ENCODE data around the gene HOXA11. TPM values are rescaled to one million over a fixed set of nuclear protein-coding genes. Genes with fewer than 3 reads are reported as not detected.

The HOXA11 gene
- total and polyA plus RNA-seq, 2 of the 4 experiments (the other 2 are of a cell fraction): 0.05 TPM; not detected in 1

DNA sequence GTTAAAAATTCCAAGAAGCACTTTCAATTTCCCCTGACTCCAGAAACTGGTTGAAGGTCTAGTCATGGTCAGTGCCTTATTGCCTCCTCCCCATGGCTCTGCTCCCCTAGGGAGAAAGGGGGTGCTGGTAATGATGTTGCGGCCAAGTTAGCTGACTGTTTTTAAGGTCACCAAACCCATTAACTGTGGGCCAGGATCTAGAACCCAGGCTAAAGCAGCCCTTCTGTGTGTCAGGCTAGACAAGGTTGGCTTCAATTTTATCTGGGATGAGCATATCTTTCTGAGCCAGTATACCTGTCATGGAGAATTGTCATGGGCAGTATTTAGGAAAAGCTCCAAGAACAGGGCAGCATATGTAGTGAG, 26.0 kb upstream of the HOXA11 start:
- ChIA-PET POLR2A (ENCODE audit: unreplicated experiment) (no interaction called here), CTCF (interaction anchor here (0.7 to 1.2 kb wide), 6 partner anchors 31 to 707 kb away, joined by 3 read pairs; no protein-coding TSS in a partner anchor)
- dilution Hi-C loops (cut with HindIII; ENCODE audit: low sequenced_read_pairs, unreplicated experiment) (no loop called here), intact Hi-C loops (cut with micrococcal nuclease) (loop anchor here (5.0 kb wide), 3 partner anchors 451 to 811 kb away; partner anchors contain the start of gene HIBADH), in situ Hi-C loops (cut with MboI; ENCODE audit: low sequenced_read_pairs) (no loop called here)
- no peak overlapping the region for H3K14ac ChIP-seq (replicated peaks; ENCODE audit: low read depth, low read length)
- H2BK20ac ChIP-seq (ENCODE audit: low read depth, low read length): no peak overlapping the region
- H4K5ac ChIP-seq (ENCODE audit: low read depth, low read length): no peak overlapping the region
- no CpG with 5 or more reads among the region's 1 CpG for WGBS, 2 experiments (ENCODE audit: extremely low coverage in 2 of 2, insufficient read length in 1 of 2)
- TF ChIP-seq RAD21 (IDR thresholded peaks at IDR 0.05; ENCODE audit: low read length): no peak
- no peak for TF ChIP-seq RFX5 (IDR thresholded peaks at IDR 0.05; ENCODE audit: low read depth, low read length)
- no peak for TF ChIP-seq MAFK (IDR thresholded peaks at IDR 0.05; ENCODE audit: low read depth, low read length)
- TF ChIP-seq, protein P1, sequence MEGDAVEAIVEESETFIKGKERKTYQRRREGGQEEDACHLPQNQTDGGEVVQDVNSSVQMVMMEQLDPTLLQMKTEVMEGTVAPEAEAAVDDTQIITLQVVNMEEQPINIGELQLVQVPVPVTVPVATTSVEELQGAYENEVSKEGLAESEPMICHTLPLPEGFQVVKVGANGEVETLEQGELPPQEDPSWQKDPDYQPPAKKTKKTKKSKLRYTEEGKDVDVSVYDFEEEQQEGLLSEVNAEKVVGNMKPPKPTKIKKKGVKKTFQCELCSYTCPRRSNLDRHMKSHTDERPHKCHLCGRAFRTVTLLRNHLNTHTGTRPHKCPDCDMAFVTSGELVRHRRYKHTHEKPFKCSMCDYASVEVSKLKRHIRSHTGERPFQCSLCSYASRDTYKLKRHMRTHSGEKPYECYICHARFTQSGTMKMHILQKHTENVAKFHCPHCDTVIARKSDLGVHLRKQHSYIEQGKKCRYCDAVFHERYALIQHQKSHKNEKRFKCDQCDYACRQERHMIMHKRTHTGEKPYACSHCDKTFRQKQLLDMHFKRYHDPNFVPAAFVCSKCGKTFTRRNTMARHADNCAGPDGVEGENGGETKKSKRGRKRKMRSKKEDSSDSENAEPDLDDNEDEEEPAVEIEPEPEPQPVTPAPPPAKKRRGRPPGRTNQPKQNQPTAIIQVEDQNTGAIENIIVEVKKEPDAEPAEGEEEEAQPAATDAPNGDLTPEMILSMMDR (conservative IDR thresholded peaks at IDR 0.05; ENCODE audit: low read depth, low read length): no peak
- TF ChIP-seq NFE2L2 (IDR thresholded peaks at IDR 0.05; ENCODE audit: low read depth, low read length): no peak
- no peak overlapping the region for H4K91ac ChIP-seq (ENCODE audit: insufficient read depth, low read depth, low read length)
- BruUV-seq (replicated peaks): no TSS peak
- H2AFZ ChIP-seq (replicated peaks; ENCODE audit: low read length, poor library complexity): no peak overlapping the region
- no peak overlapping the region for H2BK120ac ChIP-seq (ENCODE audit: low read depth, low read length)
- H3K4me3 ChIP-seq (ENCODE audit: insufficient read depth, low read depth, low read length): no peak overlapping the region
- no peaks in the 10 kb centered on the region for H3K36me3 ChIP-seq (ENCODE audit: control insufficient read depth, insufficient read depth, low read length)
- no peak overlapping the region for H2AK9ac ChIP-seq (replicated peaks; ENCODE audit: low read depth, low read length, poor library complexity)
- DNase-seq: no peak
- no peak overlapping the region for H3K27ac ChIP-seq (ENCODE audit: insufficient read depth, low read length)
- no peak overlapping the region for H3K18ac ChIP-seq (ENCODE audit: low read depth, low read length)
- H3K9me1 ChIP-seq (ENCODE audit: insufficient read depth, low read length): no peaks in the 10 kb centered on the region
- H3K56ac ChIP-seq (ENCODE audit: extremely low read depth, insufficient read depth, low read length): no peak overlapping the region
- no peak overlapping the region for H4K8ac ChIP-seq (ENCODE audit: low read depth in 2 of 2, low read length in 2 of 2)
- H3K4ac ChIP-seq (ENCODE audit: low read depth, low read length): no peak overlapping the region
- no peak overlapping the region for H2AK5ac ChIP-seq (ENCODE audit: low read depth, low read length)
- no peak overlapping the region for H3K23ac ChIP-seq (ENCODE audit: low read depth, low read length)
- H3K4me2 ChIP-seq (ENCODE audit: low read depth, low read length): no peak overlapping the region
- no peak overlapping the region for H2BK5ac ChIP-seq (ENCODE audit: low read depth, low read length, poor library complexity, severe bottlenecking)
- H4K20me1 ChIP-seq (ENCODE audit: insufficient read depth, low read length): no peaks in the 10 kb centered on the region
- no peak; the same call in 1 of the 2 replicates for ATAC-seq (ENCODE audit: low read depth)
- peaks cover 95% of the 10 kb centered on the region for H3K27me3 ChIP-seq (ENCODE audit: control insufficient read depth, insufficient read depth, low read length)
- H3K9ac ChIP-seq (ENCODE audit: low read depth, low read length): no peak overlapping the region
- no peaks in the 10 kb centered on the region for H3K4me1 ChIP-seq (ENCODE audit: control insufficient read depth, insufficient read depth, low read length)
- no peak overlapping the region for H2BK15ac ChIP-seq (ENCODE audit: low read depth, low read length)
- no peaks in the 10 kb centered on the region for H3K79me1 ChIP-seq (ENCODE audit: low read depth in 1 of 2, low read length in 2 of 2)
- peaks cover under 1% of the 10 kb centered on the region; the same call in 1 of the 2 replicates for H3K9me3 ChIP-seq (ENCODE audit: control insufficient read depth, insufficient read depth, low read length)

Data from IMR-90 (cell line).